NK-92 treated with Interleukin-12 subunit alpha and Interleukin-12 subunit beta, amount 100 ng/mL, for 24 hours (cell line): ENCODE results near the gene ARID3A.

Experiments
- DNase-seq: peaks from one replicate; lab custom pipeline; 2025; lab: John Stamatoyannopoulos, UW

ARID3A gene

GRCh38 chr19:892243-892893 lies 33.5 kb upstream of the ARID3A start:
- no peak for DNase-seq

GRCh38 chr19:892894-893689 lies 32.7 kb upstream of the ARID3A start, which contains the start of the genes MED16 and RNU6-9:
MED16 (minus strand) TSS chr19:893187; CDS start chr19:891131, 2,056 bp downstream.
RNU6-9 (plus strand) TSS chr19:893484.
- peak; percentile 74 for DNase-seq

GRCh38 chr19:896434-896833 lies 29.4 kb upstream of the ARID3A start:
- DNase-seq, result no peak

GRCh38 chr19:896999-897398 lies 28.8 kb upstream of the ARID3A start:
- no peak for DNase-seq

GRCh38 chr19:897442-898039 lies 28.3 kb upstream of the ARID3A start:
- no peak for DNase-seq

- DNase-seq, result no peak
These were observed 27.2 kb upstream of the ARID3A start for GRCh38 chr19:898663-899062.

- DNase-seq, result no peak
These were observed 26.3 kb upstream of the ARID3A start for GRCh38 chr19:899336-900042.

GRCh38 chr19:900043-900301 lies 25.9 kb upstream of the ARID3A start:
- DNase-seq, result no peak

GRCh38 chr19:900302-901111 lies 25.3 kb upstream of the ARID3A start:
- DNase-seq, result no peak

- no peak for DNase-seq
These were observed 24.4 kb upstream of the ARID3A start for GRCh38 chr19:901216-902092.

GRCh38 chr19:902093-902370 lies 23.8 kb upstream of the ARID3A start:
- DNase-seq, result no peak

- DNase-seq, result no peak
These were observed 23.2 kb upstream of the ARID3A start for GRCh38 chr19:902446-903226.

- DNase-seq, result no peak
These were observed 22.5 kb upstream of the ARID3A start for GRCh38 chr19:903266-903797.

GRCh38 chr19:904545-904944 lies 21.3 kb upstream of the ARID3A start:
- no peak for DNase-seq

- no peak for DNase-seq
These were observed 19.4 kb upstream of the ARID3A start for GRCh38 chr19:906480-906879.

- DNase-seq, result no peak
These were observed 18.5 kb upstream of the ARID3A start for GRCh38 chr19:907183-907853.

GRCh38 chr19:911197-912033 lies 14.4 kb upstream of the ARID3A start:
- DNase-seq, result no peak
